Measurements from ENCODE around the gene MAPK8IP3. TPM values are rescaled to one million over a fixed set of nuclear protein-coding genes. Genes with fewer than 3 reads are reported as not detected.

The MAPK8IP3 gene
- total and polyA plus RNA-seq, 7 donors: 11.7 to 31.6 (median 22.6) TPM

- no peak overlapping the region for H3K27ac ChIP-seq
- DNase-seq: no peak
- H3K9me3 ChIP-seq: no peaks in the 10 kb centered on the region
- intact Hi-C loops (cut with DNase I): no loop called here
- no peak for ATAC-seq
- H3K36me3 ChIP-seq (ENCODE audit: insufficient read depth in 1 of 2, low read depth in 1 of 2): peaks cover 0 to 70% of the 10 kb centered on the region in 2 donors
- H3K27me3 ChIP-seq (ENCODE audit: insufficient read depth in 3 of 3, low read length in 2 of 3): no peaks in the 10 kb centered on the region
- 86 to 90% (median 89%) methylated on average over 35 to 37 of the region's 37 CpGs for WGBS, 3 donors
- no peak for TF ChIP-seq CTCF (IDR thresholded peaks at IDR 0.05)
- H3K4me1 ChIP-seq: peaks cover 9% of the 10 kb centered on the region
- no peak overlapping the region for H3K4me3 ChIP-seq
Measured at GRCh38 chr16:1727651-1728624, 21.9 kb downstream of the MAPK8IP3 start.

GRCh38 chr16:1729026-1729425 is 23.0 kb downstream of the MAPK8IP3 start:
- peaks cover 0 to 81% of the 10 kb centered on the region in 2 donors for H3K36me3 ChIP-seq (ENCODE audit: insufficient read depth in 1 of 2, low read depth in 1 of 2)
- no peaks in the 10 kb centered on the region for H3K4me1 ChIP-seq
- 96 to 98% (median 96%) methylated on average over 18 of the region's 18 CpGs for WGBS, 3 donors
- H3K27ac ChIP-seq: no peak overlapping the region
- H3K9me3 ChIP-seq: no peaks in the 10 kb centered on the region
- DNase-seq: no peak
- TF ChIP-seq CTCF (IDR thresholded peaks at IDR 0.05): no peak
- H3K4me3 ChIP-seq: no peak overlapping the region
- no peaks in the 10 kb centered on the region for H3K27me3 ChIP-seq (ENCODE audit: insufficient read depth in 3 of 3, low read length in 2 of 3)
- no peak for ATAC-seq
- intact Hi-C loops (cut with DNase I): no loop called here

DNA sequence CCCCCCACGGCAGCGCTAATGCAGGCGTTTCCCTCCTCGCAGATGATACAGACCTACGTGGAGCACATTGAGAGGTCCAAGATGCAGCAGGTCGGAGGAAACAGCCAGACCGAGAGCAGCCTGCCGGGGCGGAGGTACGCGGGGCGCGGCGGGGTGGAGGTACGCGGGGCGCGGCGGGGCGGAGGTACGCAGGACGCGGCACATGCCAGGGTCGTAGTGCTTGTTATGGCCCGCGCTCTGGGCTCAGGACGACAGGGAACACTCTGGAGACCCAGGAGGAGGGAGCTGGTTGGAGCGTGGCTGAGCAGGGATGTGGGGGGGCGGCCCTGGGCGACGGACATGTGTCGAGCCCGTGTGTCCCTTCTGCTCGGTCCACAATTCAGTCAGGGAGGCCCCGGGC is 23.4 kb downstream of the MAPK8IP3 start:
- Histone ChIP-seq H3K27ac (no peak overlapping the region), H3K4me3 (no peak overlapping the region), H3K27me3 (ENCODE audit: insufficient read depth in 3 of 3, low read length in 2 of 3) (no peaks in the 10 kb centered on the region), H3K36me3 (ENCODE audit: insufficient read depth in 1 of 2, low read depth in 1 of 2) (peaks cover 0 to 83% of the 10 kb centered on the region in 2 donors), H3K4me1 (no peaks in the 10 kb centered on the region), H3K9me3 (no peaks in the 10 kb centered on the region)
- no peak for TF ChIP-seq CTCF (IDR thresholded peaks at IDR 0.05)
- intact Hi-C loops (cut with DNase I): no loop called here
- WGBS, 3 donors: 92 to 94% (median 94%) methylated on average over 35 of the region's 35 CpGs
- DNase-seq: no peak
- no peak for ATAC-seq

DNA sequence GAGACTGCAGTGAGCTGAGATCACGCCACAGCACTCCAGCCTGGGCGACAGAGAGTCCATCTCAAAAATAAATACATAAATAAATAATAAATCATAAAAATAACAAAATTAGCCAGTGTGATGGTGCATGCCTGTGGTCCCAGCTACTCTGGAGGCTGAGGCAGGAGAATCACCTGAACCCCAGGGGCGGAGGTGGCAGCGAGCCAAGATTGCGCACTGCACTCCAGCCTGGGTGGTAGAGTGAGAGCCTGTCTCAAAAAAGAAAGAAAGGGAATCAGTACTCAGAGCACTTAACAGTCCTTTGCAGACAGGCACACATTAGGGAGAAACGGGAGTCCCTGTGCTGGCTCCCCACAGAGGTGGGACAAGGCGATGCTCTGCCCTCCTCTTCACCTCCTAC is 25.1 kb downstream of the MAPK8IP3 start:
- H3K4me1 ChIP-seq: no peaks in the 10 kb centered on the region
- no peak overlapping the region for H3K27ac ChIP-seq
- no peak for TF ChIP-seq CTCF (IDR thresholded peaks at IDR 0.05)

More for the DNA sequence above, 25.1 kb downstream of the MAPK8IP3 start:
- Histone ChIP-seq H3K4me3 (no peak overlapping the region), H3K9me3 (no peaks in the 10 kb centered on the region), H3K36me3 (ENCODE audit: insufficient read depth in 1 of 2, low read depth in 1 of 2) (peaks cover 0 to 73% of the 10 kb centered on the region in 2 donors), H3K27me3 (ENCODE audit: insufficient read depth in 3 of 3, low read length in 2 of 3) (no peaks in the 10 kb centered on the region)
- intact Hi-C loops (cut with DNase I): no loop called here
- no peak for DNase-seq
- 85 to 96% (median 91%) methylated on average over 7 of the region's 7 CpGs for WGBS, 3 donors
- no peak for ATAC-seq

Measured in psoas muscle (tissue), 8 donors.